Brain pericyte (primary cell): Measurements from ENCODE around the gene CGREF1.
"Not testable (repeated sequence)": the region's sequence is repeated elsewhere in the genome, so short reads cannot be mapped to it uniquely, and the experiment has no call there.

Experiments used
- DNase-seq: peaks from one replicate; pipeline ENCODE4 v3.0.0-alpha.2; 2012; ENCODE audit warnings: low read depth, low spot score

Gene CGREF1

DNA sequence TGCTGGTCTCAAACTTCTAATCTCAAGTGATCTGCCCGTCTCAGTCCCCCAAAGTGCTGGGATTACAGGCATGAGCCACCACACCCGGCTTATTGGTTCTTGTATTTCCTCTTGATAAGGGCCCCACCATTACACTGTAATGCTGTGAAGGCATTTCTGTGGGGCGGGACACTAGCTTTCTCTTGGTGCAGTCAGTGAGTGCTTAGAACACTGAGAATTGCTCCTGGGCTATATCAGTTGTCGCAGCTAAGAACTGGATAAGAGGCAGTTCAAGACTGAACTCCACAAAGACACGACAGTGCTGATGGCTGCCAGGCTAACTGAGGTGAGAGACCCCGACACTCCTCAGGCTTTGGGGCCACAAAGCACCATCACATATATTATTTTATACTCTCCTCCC lies 30.3 kb downstream of the CGREF1 start:
- DNase-seq, result no peak

- no peak for DNase-seq
These were observed 31.0 kb downstream of the CGREF1 start for GRCh38 chr2:27087823-27088410.

DNA sequence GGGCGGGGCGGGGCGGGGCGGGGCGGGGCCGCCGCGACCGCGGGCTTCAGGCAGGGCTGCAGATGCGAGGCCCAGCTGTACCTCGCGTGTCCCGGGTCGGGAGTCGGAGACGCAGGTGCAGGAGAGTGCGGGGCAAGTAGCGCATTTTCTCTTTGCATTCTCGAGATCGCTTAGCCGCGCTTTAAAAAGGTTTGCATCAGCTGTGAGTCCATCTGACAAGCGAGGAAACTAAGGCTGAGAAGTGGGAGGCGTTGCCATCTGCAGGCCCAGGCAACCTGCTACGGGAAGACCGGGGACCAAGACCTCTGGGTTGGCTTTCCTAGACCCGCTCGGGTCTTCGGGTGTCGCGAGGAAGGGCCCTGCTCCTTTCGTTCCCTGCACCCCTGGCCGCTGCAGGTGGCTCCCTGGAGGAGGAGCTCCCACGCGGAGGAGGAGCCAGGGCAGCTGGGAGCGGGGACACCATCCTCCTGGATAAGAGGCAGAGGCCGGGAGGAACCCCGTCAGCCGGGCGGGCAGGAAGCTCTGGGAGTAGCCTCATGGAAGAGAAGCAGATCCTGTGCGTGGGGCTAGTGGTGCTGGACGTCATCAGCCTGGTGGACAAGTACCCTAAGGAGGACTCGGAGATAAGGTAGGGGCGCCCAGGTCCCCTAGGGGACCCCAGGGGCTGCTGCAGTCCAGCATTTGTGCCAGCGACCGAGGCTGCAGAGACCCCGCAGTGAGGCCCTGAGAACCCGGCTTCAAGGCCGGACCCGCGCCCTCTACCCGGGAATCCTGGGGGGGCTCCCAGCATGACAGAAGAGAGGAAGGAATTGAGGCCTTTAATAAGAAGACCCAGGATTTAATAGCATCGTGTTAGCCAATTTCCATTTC lies 32.0 kb downstream of the CGREF1 start, which contains the start of gene KHK:
Gene KHK (plus strand): TSS at position 49 of the 870 bp plus-strand sequence. CDS start 488 bp downstream, at position 537.
- DNase-seq, result no peak

DNA sequence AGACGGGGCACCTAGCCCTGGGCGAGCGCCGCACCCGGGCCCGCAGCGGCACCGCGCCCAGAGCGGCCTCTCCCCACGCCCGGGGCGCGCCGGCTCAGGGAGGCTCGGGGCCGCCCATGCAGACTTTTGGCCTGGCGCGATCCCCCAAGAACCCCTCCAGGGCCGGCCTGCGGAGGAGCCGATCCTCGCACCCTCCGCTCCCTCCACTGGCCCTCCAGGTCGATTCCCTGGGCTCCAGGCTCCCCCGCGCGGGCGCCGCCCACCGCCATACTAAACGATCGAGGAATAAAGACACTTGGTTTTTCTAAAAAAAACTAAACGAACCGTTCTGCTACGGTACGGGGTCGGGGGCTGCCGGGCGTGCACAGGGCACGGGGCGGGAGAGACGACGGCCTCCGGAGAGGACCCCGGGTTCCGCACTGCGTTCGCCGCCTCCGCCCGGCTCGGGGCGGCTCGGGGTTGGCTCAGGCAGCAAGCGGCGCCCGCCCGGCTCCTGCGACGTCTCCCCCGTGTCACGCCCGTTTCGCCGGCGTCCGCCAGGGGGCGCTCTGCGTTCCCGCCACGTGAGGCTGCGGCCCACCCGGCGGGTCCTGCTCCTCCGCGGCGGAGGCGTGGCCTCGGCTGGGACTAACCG lies 32.7 kb downstream of the CGREF1 start:
- peak; percentile 69 for DNase-seq

GRCh38 chr2:27085673-27086089 lies 33.2 kb downstream of the CGREF1 start:
- no peak for DNase-seq

DNA sequence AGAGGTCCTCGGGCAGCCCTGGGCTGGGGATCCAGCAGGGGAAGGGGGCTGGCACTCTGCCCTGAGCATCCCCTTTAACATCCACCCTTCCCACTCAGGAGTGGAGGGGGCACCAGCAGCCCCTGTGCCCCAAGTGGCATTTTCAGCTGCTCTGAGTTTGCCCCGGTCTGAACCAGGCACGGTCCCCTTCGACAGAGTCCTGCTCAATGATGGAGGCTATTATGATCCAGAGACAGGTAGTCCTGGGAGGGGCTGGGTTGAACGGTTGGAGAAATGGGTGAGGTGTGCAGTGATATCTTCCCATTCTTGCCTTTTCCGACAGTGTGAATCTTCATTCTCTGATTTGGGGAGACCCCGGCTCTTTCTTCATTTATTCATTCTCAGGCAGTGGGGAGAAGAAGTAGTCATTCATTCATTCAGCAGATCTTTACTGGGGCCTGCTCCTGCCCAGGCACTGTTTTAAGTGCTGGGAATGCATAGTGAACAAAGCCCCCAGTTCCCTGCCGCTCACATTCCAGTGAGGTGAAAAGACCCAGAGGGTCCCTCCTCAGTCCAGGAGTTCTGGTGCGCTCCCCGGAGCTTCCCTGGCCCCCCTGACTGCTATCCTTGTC lies 33.8 kb downstream of the CGREF1 start:
- no peak for DNase-seq

DNA sequence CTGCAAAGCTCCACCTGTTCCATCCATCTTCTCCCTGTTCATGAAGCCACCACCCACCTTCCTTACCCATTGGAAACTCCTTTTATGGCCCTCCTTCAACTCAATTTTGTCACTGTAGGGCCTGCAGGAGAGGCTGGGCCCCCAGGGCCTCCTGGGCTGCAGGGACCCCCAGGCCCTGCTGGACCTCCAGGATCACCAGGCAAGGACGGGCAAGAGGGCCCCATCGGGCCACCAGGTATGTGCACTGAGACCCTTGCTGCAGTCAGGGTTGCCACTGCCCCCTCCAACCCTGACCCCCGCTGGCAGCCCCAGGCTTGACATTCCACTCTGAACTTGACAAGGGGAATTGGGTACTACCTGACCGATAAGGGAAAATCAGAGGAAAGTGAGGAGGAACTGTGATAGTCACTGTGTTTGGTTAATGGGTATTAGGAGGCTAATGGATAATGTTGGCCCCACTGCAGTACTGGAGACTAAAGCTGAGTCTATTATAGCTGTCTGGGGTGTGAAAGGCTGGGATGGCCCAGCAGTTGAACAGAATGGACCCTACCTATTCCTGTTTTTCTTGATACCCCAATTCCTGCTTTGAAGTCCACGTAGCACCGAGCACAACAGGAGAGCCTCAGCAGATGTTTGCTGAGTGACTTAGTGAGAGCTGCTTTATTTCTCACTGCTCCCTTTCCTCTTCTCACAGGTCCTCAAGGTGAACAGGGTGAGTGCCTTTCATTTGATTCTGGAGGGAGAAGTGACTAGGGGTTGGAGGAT lies 34.4 kb downstream of the CGREF1 start:
- no peak for DNase-seq

- no peak for DNase-seq
These were observed 35.3 kb downstream of the CGREF1 start for GRCh38 chr2:27083410-27084296.

GRCh38 chr2:27082773-27083409 lies 36.0 kb downstream of the CGREF1 start:
- no peak for DNase-seq

DNA sequence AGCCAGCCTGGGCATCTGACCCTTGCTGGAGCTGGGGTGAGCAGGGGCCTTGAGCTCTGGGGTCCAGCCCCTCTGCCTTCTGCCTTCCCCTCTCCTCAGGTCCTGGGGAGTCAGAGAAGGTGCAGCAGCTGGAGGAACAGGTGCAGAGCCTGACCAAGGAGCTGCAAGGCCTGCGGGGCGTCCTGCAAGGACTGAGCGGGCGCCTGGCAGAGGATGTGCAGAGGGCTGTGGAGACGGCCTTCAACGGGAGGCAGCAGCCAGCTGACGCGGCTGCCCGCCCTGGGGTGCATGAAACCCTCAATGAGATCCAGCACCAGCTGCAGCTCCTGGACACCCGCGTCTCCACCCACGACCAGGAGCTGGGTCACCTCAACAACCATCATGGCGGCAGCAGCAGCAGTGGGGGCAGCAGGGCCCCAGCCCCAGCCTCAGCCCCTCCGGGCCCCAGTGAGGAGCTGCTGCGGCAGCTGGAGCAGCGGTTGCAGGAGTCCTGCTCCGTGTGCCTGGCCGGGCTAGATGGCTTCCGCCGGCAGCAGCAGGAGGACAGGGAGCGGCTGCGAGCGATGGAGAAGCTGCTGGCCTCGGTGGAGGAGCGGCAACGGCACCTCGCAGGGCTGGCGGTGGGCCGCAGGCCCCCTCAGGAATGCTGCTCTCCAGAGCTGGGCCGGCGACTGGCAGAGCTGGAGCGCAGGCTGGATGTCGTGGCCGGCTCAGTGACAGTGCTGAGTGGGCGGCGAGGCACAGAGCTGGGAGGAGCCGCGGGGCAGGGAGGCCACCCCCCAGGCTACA lies 36.8 kb downstream of the CGREF1 start:
- DNase-seq, result no peak

GRCh38 chr2:27080603-27080936 lies 38.4 kb downstream of the CGREF1 start:
- no peak for DNase-seq

DNA sequence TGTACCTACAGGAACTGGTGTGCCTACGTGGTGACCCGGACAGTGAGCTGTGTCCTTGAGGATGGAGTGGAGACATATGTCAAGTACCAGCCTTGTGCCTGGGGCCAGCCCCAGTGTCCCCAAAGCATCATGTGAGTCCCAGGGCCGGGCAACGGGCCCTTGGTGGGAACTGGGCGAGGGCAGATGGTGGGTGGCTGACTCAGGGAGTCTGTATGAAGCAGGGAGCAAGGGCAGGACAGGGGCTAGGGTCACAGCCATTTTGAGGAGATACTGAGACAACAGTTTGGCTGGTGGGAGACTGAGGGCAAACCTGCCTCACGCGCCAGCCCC lies 38.8 kb downstream of the CGREF1 start:
- no peak for DNase-seq

- DNase-seq, result no peak
These were observed 39.4 kb downstream of the CGREF1 start for GRCh38 chr2:27079233-27080139.

DNA sequence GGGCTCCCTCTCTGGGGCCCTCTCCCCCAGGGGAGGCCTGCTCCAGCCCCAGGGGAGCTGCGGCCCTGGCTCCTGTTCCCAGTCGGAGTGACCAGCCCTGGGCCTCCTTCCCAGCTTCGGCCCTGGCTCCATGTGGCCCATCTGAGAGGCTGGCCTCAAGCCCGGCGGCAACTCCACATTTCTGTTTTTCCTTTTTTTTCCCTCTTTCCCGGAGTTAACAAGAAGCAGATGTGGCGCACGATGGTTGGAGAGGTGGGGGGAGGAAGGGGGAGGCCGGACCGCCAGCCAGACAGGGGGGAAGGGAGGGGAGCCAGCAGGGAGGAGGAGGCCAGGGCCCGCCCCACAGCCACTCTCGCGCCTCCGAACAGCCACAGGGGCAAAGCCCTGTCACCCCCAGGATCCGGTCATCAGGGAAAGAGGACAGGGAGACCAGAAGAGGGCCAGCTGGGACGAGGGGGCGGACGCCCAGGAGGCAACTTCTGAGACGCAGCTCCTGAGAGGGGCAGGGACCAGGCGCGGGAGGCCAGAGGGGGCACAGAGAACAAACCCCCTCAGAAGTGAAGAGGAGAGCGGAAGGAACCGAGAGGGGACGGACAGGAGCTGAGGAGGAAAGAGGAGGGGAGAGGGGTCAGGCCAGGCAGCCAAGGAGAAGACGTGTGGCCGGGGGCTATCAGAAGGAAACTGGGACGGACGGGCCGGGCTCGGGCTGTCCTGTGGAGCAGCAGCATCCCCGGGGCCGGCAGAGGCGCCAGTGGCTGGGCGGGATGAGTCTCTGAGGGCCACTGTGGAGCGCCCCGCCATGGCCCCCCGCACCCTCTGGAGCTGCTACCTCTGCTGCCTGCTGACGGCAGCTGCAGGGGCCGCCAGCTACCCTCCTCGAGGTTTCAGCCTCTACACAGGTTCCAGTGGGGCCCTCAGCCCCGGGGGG lies 40.4 kb downstream of the CGREF1 start, which contains the start of gene EMILIN1:
Gene EMILIN1 (plus strand): TSS at position 349 of the 928 bp plus-strand sequence. CDS start 451 bp downstream, at position 800.
- peak; percentile 82 for DNase-seq

GRCh38 chr2:27077231-27077630 lies 41.7 kb downstream of the CGREF1 start:
- DNase-seq, result no peak

DNA sequence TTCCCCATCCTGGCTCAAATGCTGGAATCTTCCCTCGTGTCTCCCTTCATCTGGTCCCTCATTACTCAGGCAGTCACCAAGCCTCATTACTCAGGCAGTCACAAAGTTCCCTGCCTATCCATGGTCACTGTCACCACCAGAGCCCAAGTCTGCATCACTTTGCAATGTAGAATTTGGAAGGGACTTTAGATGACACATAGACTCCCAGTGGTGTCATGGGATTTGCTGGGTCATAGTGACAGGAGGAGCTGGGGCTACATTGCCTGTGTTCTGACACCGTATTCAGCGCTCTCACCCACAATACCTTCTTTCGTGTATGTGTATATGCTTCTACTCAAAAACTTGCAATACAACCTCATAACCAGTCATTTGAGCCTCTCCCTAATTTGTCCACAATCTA lies 42.6 kb downstream of the CGREF1 start:
- DNase-seq, result no peak

GRCh38 chr2:27075566-27075871 lies 43.4 kb downstream of the CGREF1 start:
- DNase-seq, result not testable (repeated sequence)
